Fibroblast of lung (primary cell): ENCODE measurements around the gene ANKRD13D.

Source experiments
- CTCF ChIP-seq, 2 donors: IDR thresholded peaks in 1 of 2; conservative IDR thresholded peaks in 1 of 2; 1 replicate in 1 of 2; 2 replicates in 1 of 2; pipeline ENCODE4 v1.5.1; 2011 to 2012; ENCODE audit warnings: low read length in 2 of 2, control low read depth in 1 of 2, inconsistent platforms in 1 of 2, low read depth in 1 of 2, mild to moderate bottlenecking in 1 of 2
- EZH2 ChIP-seq: IDR thresholded peaks from 2 replicates; pipeline ENCODE4 v1.5.1; 2012; ENCODE audit warnings: low read length, control low read depth, mild to moderate bottlenecking; ENCODE audit errors: missing control alignments

DNA sequence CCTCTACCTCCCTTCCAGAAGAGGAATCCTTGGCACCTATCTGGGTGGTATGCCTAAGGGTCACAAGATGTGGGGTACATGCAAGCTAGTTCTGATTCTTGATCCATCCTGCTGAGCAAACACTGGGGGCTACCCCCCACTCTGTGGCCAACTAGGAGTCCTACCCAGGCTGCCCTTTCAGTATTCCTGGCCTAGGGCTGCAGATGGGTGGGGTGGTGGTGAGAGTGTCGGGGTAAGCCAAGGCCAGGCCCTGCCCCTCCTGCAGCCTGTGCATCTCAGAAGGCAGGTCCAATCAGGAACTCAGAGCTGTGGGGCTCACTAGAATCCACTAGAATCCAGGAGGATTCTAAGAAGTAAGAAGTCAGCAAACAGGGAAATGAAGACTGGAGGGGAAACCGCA lies 25.1 kb downstream of the ANKRD13D start:
- TF ChIP-seq CTCF (conservative IDR thresholded peaks at IDR 0.05 in 1 of 2, IDR thresholded peaks at IDR 0.05 in 1 of 2; ENCODE audit: low read depth in 1 of 2, low read length in 2 of 2) (no peak), EZH2 (no peak)
